Panc1 (cell line): ENCODE data around the gene DYNC1H1. TPM values are rescaled to one million over a fixed set of nuclear protein-coding genes. Genes with fewer than 3 reads are reported as not detected.
A peak's percentile ranks its signal among the peaks of the same experiment; 100 is the strongest.

Experiments
- ATAC-seq: fragments of 200-7000 bp; cut with Tn5 transposase; 2 replicates; pipeline ENCODE4 v1.9.1; 2020; ENCODE audit warnings: mild to moderate bottlenecking, moderate library complexity
- BruUV-seq: library from RNA; stranded (reverse); fragments of 400-500 nt; replicated peaks from 2 replicates; lab custom pipeline; 2021; lab: Mats Ljungman, UMichigan
- CTCF ChIA-PET: fragments of 300-600 bp; sonication (Branson Sonifier 250); formaldehyde crosslinking; loops from one replicate; lab custom pipeline; 2022; ENCODE audit warnings: antibody characterized with exemption; lab: Charles Lee
- POLR2A ChIA-PET: fragments of 300-600 bp; sonication (Branson Sonifier 250); formaldehyde crosslinking; loops from one replicate; lab custom pipeline; 2022; ENCODE audit warnings: antibody characterized with exemption; lab: Charles Lee
- DNase-seq: peaks from one replicate; pipeline ENCODE4 v3.0.0-alpha.2; 2010; ENCODE audit warnings: low read depth, low spot score
- H3K27ac ChIP-seq: 2 replicates; pipeline ENCODE4 v1.5.1; 2011; ENCODE audit warnings: mild to moderate bottlenecking, low read length, inconsistent platforms
- H3K27me3 ChIP-seq: fragments of 200-500 bp; sonication (Bioruptor generic); 2 replicates; pipeline ENCODE4 v1.6.0; 2014; ENCODE audit warnings: low read length, inconsistent platforms; ENCODE audit not compliant: control insufficient read depth, insufficient read depth
- H3K36me3 ChIP-seq: fragments of 200-500 bp; sonication (Bioruptor generic); 2 replicates; pipeline ENCODE4 v1.5.1; 2014; ENCODE audit warnings: inconsistent platforms, mild to moderate bottlenecking, low read length, moderate library complexity; ENCODE audit not compliant: control insufficient read depth, insufficient read depth
- H3K4me1 ChIP-seq: 2 replicates; pipeline ENCODE4 v1.5.1; 2011; ENCODE audit warnings: inconsistent platforms, mild to moderate bottlenecking, low read length, moderate library complexity; ENCODE audit not compliant: control insufficient read depth, insufficient read depth
- H3K4me3 ChIP-seq, 2 experiments: 2 replicates each; pipeline ENCODE4 v1.5.1; 2011 to 2012; ENCODE audit warnings: low read depth in 2 of 2, low read length in 2 of 2, mild to moderate bottlenecking in 2 of 2, inconsistent platforms in 1 of 2, moderate library complexity in 1 of 2
- H3K9me3 ChIP-seq: fragments of 200-500 bp; sonication (Bioruptor generic); 2 replicates; pipeline ENCODE4 v1.5.1; 2014; ENCODE audit warnings: low read depth, mild to moderate bottlenecking, inconsistent platforms, low read length, moderate library complexity; ENCODE audit not compliant: control insufficient read depth, insufficient read depth
- CTCF ChIP-seq: fragments of 450-650 bp; IDR thresholded peaks from 2 replicates; pipeline ENCODE4 v1.5.1; 2017; ENCODE audit warnings: mild to moderate bottlenecking
- POLR2AphosphoS5 ChIP-seq: IDR thresholded peaks from 2 replicates; pipeline ENCODE4 v1.6.1; 2012; ENCODE audit warnings: mild to moderate bottlenecking, low read depth, low read length, moderate library complexity
- REST ChIP-seq, 2 experiments: IDR thresholded peaks; 2 replicates each; pipeline ENCODE4 v1.6.1; 2011 to 2012; ENCODE audit warnings: low read depth in 2 of 2, control low read depth in 1 of 2, low read length in 1 of 2, mild to moderate bottlenecking in 1 of 2, moderate library complexity in 1 of 2; ENCODE audit not compliant: insufficient read depth in 1 of 2
- SIN3A ChIP-seq: IDR thresholded peaks from 2 replicates; pipeline ENCODE4 v1.6.1; 2012; ENCODE audit warnings: low read depth, mild to moderate bottlenecking, low read length, moderate library complexity, borderline replicate concordance; ENCODE audit not compliant: insufficient read depth
- TCF7L2 ChIP-seq: IDR thresholded peaks from 2 replicates; pipeline ENCODE4 v1.6.1; 2011; ENCODE audit warnings: mild to moderate bottlenecking, low read depth, low read length, inconsistent platforms
- in situ Hi-C: cut with HindIII; loops from 2 replicates; pipeline ENCODE4 v1.10.0; 2016; ENCODE audit warnings: low sequenced_read_pairs, low pct_unique_long_range_greater_than_20kb
- intact Hi-C: fragments of 100-400 bp; cut with micrococcal nuclease; formaldehyde crosslinking; loops from one replicate; pipeline ENCODE4 v1.10.0; 2022; ENCODE audit not compliant: unreplicated experiment
- total RNA-seq: library from RNA; stranded (reverse); gene quantifications from one replicate; pipeline ENCODE4 v1.2.1, GENCODE V29; 2021; ENCODE audit not compliant: unreplicated experiment

Gene DYNC1H1
- total RNA-seq, 1 experiment from 2014 or later: 382 TPM

- Histone ChIP-seq H3K27ac (no peak overlapping the region), H3K27me3 (no peaks in the 10 kb centered on the region), H3K9me3 (no peaks in the 10 kb centered on the region), H3K4me1 (peaks cover 4% of the 10 kb centered on the region), H3K4me3 (no peak overlapping the region), H3K36me3 (no peaks in the 10 kb centered on the region)
- intact Hi-C loops (no loop called here), in situ Hi-C loops (no loop called here)
- POLR2A ChIA-PET: no interaction called here
- TF ChIP-seq TCF7L2: no peak
- no peak for TF ChIP-seq SIN3A
- no peak for TF ChIP-seq POLR2AphosphoS5
- TF ChIP-seq CTCF: no peak
- TF ChIP-seq REST (IDR thresholded peaks at IDR 0.05; ENCODE audit: insufficient read depth in 1 of 2, low read depth in 2 of 2, low read length in 1 of 2): no peak
- DNase-seq: no peak
- no TSS peak for BruUV-seq
- CTCF ChIA-PET: interaction anchor here (1.0 kb wide), 1 partner anchor 32 kb away, joined by 15 read pairs; no protein-coding TSS in a partner anchor
- ATAC-seq: no peak
Observed at GRCh38 chr14:102095231-102095870, 131.0 kb downstream of the DYNC1H1 start.

- Histone ChIP-seq H3K36me3 (no peaks in the 10 kb centered on the region), H3K4me1 (peaks cover 4% of the 10 kb centered on the region), H3K9me3 (no peaks in the 10 kb centered on the region), H3K27ac (no peak overlapping the region), H3K27me3 (no peaks in the 10 kb centered on the region), H3K4me3 (no peak overlapping the region)
- POLR2A ChIA-PET: interaction anchor here (0.5 kb wide), 1 partner anchor 8 kb away, joined by 12 read pairs; no protein-coding TSS in a partner anchor
- DNase-seq (no peak), ATAC-seq (peak; percentile 56)
- no TSS peak for BruUV-seq
- CTCF ChIA-PET: interaction anchor here (0.6 to 1.0 kb wide), 3 partner anchors 13 to 33 kb away, joined by 3 to 15 read pairs (median 6); no protein-coding TSS in a partner anchor
- intact Hi-C loops (no loop called here), in situ Hi-C loops (no loop called here)
- TF ChIP-seq CTCF (no peak), POLR2AphosphoS5 (no peak), SIN3A (no peak), REST (IDR thresholded peaks at IDR 0.05; ENCODE audit: insufficient read depth in 1 of 2, low read depth in 2 of 2, low read length in 1 of 2) (no peak), TCF7L2 (no peak)
Observed at GRCh38 chr14:102095871-102096568, 131.6 kb downstream of the DYNC1H1 start.
